ENCODE data around the gene CACNG4. TPM values are rescaled to one million over a fixed set of nuclear protein-coding genes. Genes with fewer than 3 reads are reported as not detected.
A peak's percentile ranks its signal among the peaks of the same experiment; 100 is the strongest.

CACNG4 gene
- total and polyA plus RNA-seq, 5 experiments from 2014 or later: not detected

- Mint-ChIP-seq H3K4me3 (no peak overlapping the region), H3K36me3 (peaks cover 0 to 10% (median 0%) of the 10 kb centered on the region in 3 donors), H3K27me3 (peaks cover 11 to 46% (median 19%) of the 10 kb centered on the region in 5 donors), H3K27ac (no peak overlapping the region), H3K4me1 (no peaks in the 10 kb centered on the region), H3K9me3 (peaks cover 0 to 27% (median 6%) of the 10 kb centered on the region in 9 donors)
- DNase-seq: no peak
- ATAC-seq: no peak
- POLR2A ChIA-PET: no interaction called here
Measured at GRCh38 chr17:66932311-66932710, 32.2 kb upstream of the CACNG4 start.

GRCh38 chr17:66934040-66934439 lies 30.5 kb upstream of the CACNG4 start:
- no peaks in the 10 kb centered on the region for H3K4me1 Mint-ChIP-seq
- H3K27ac Mint-ChIP-seq: no peak overlapping the region
- H3K4me3 Mint-ChIP-seq: no peak overlapping the region
- peaks cover 0 to 39% (median 15%) of the 10 kb centered on the region in 9 donors for H3K9me3 Mint-ChIP-seq
- peaks cover 0 to 21% (median 0%) of the 10 kb centered on the region in 3 donors for H3K36me3 Mint-ChIP-seq
- ATAC-seq (no peak), DNase-seq (no peak)
- POLR2A ChIA-PET: no interaction called here
- peaks cover 16 to 49% (median 23%) of the 10 kb centered on the region in 5 donors for H3K27me3 Mint-ChIP-seq

GRCh38 chr17:66935717-66936116 lies 28.8 kb upstream of the CACNG4 start:
- DNase-seq (no peak), ATAC-seq (no peak)
- Mint-ChIP-seq H3K4me1 (no peaks in the 10 kb centered on the region), H3K27me3 (peaks cover 16 to 54% (median 32%) of the 10 kb centered on the region in 5 donors), H3K9me3 (peaks cover 0 to 39% (median 15%) of the 10 kb centered on the region in 9 donors), H3K4me3 (no peak overlapping the region), H3K27ac (no peak overlapping the region), H3K36me3 (peaks cover 0 to 21% (median 0%) of the 10 kb centered on the region in 3 donors)
- POLR2A ChIA-PET: no interaction called here

DNA sequence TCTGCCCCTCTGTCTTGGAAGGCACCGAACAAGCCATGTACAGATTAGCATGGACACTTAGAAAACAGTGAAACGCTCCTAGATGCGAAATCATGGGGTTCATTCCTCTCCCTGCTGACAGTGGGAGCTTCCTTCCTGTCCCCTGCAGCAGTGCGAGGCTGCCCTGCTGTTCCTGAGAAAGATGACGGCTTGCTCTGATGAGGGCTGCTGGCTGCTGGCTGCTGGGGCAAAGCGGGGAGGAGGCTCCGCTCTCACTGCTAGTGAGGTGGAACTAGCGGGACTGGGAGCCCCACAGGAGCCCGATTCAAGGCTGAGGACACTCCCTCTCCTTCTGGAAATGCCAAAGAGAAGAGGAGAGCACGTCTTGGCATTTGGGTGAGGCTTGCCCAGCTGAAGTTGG lies 25.9 kb upstream of the CACNG4 start:
- H3K27ac Mint-ChIP-seq: no peak overlapping the region
- DNase-seq (no peak), ATAC-seq (no peak)
- H3K4me1 Mint-ChIP-seq: no peaks in the 10 kb centered on the region
- no peak overlapping the region for H3K4me3 Mint-ChIP-seq
- peaks cover 22 to 66% (median 50%) of the 10 kb centered on the region in 5 donors for H3K27me3 Mint-ChIP-seq
- POLR2A ChIA-PET: no interaction called here
- H3K9me3 Mint-ChIP-seq: peaks cover 0 to 43% (median 15%) of the 10 kb centered on the region in 9 donors
- peaks cover 0 to 26% (median 0%) of the 10 kb centered on the region in 3 donors for H3K36me3 Mint-ChIP-seq

DNA sequence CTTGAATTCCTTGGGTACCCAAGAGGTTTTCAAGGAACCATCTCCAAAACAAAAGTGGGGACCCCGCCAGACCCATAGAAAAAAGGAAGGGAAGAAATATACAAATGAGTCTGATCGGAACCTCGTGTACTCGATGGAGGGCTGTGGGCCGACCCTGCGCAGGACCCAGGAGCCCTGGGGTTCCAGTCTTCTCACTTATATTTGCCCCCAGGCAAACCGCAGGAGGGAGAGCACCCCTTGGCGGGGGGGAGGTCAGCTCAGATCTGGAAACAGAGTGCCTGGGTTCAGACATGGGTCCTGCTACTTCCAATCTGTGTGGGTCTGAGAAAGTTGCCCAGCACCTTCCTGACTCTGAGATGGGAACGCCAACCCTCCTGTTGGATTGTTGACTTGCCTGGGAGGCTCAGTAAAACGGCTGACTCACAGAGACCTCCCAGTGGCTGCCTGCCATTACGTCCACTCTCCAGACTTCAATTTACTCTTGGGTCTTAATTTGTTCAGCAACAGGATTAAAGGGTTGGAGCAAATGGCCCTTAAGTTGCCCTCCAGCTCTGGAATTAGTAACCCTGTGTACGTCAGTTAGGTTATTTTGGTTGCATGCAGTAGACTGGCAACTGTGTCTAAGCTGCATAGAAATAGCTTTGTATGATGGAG lies 24.9 kb upstream of the CACNG4 start:
- POLR2A ChIA-PET: no interaction called here
- H3K27me3 Mint-ChIP-seq: peaks cover 28 to 75% (median 57%) of the 10 kb centered on the region in 5 donors
- ATAC-seq (no peak), DNase-seq (no peak)
- H3K36me3 Mint-ChIP-seq: peaks cover 0 to 25% (median 0%) of the 10 kb centered on the region in 3 donors
- no peak overlapping the region for H3K4me3 Mint-ChIP-seq
- H3K27ac Mint-ChIP-seq: no peak overlapping the region
- H3K9me3 Mint-ChIP-seq: peaks cover 0 to 43% (median 15%) of the 10 kb centered on the region in 9 donors
- peaks cover 0 to 2% (median under 1%) of the 10 kb centered on the region in 4 donors for H3K4me1 Mint-ChIP-seq

- Mint-ChIP-seq H3K4me3 (no peak overlapping the region), H3K4me1 (peaks cover 2 to 16% (median 9%) of the 10 kb centered on the region in 4 donors), H3K27me3 (peaks cover 38 to 87% (median 62%) of the 10 kb centered on the region in 5 donors), H3K36me3 (peaks cover 0 to 20% (median 0%) of the 10 kb centered on the region in 3 donors), H3K27ac (no peak overlapping the region), H3K9me3 (peaks cover 0 to 27% (median 12%) of the 10 kb centered on the region in 9 donors)
- POLR2A ChIA-PET: no interaction called here
- ATAC-seq (no peak), DNase-seq (no peak)
Measured at GRCh38 chr17:66941249-66941648, 23.3 kb upstream of the CACNG4 start.

DNA sequence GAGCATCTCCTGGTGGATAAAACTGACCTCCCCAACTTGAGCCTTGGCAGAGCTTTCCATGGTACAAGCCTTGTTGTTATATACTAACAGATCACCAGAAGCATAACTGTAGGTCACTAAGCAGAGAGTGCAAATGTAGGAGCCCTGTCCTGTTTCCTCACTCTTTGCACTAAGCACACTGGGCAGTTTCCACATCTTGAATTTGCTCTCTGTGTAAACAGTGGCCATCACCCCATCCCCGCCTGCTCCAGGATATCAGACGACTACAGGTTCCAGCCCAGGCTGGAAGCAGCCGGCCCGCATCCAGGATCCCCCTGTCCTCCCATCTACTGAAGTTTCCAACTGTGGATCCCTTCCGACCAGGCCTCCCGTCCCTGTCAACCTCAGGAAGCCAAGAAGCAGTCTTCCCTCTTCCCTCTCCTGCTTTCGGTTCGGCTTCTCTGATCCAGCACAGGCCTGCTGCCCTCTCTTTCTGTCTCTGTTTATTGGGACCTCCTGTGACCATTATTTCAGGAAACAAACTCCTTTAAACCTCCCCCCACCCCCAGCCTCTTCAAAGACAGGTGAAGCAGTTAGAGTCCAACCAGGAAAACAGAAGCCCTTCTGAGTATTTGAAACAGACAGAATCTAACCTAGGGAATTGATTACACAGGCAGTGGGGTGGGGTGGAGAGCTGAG lies 22.6 kb upstream of the CACNG4 start:
- POLR2A ChIA-PET: no interaction called here
- H3K4me1 Mint-ChIP-seq: peaks cover 2 to 16% (median 9%) of the 10 kb centered on the region in 4 donors
- peaks cover 0 to 16% (median 0%) of the 10 kb centered on the region in 3 donors for H3K36me3 Mint-ChIP-seq
- ATAC-seq (no peak), DNase-seq (no peak)
- H3K27me3 Mint-ChIP-seq: peaks cover 40 to 94% (median 68%) of the 10 kb centered on the region in 5 donors
- H3K4me3 Mint-ChIP-seq: no peak overlapping the region
- H3K9me3 Mint-ChIP-seq: peaks cover 0 to 21% (median 12%) of the 10 kb centered on the region in 9 donors
- H3K27ac Mint-ChIP-seq: no peak overlapping the region

- Mint-ChIP-seq H3K4me3 (no peak overlapping the region), H3K27ac (no peak overlapping the region), H3K36me3 (peaks cover 0 to 12% (median 0%) of the 10 kb centered on the region in 3 donors), H3K27me3 (peaks cover 36 to 92% (median 66%) of the 10 kb centered on the region in 5 donors), H3K4me1 (peaks cover 2 to 16% (median 9%) of the 10 kb centered on the region in 4 donors), H3K9me3 (peaks cover 0 to 16% (median 8%) of the 10 kb centered on the region in 9 donors)
- DNase-seq (no peak), ATAC-seq (no peak)
- POLR2A ChIA-PET: no interaction called here
Measured at GRCh38 chr17:66942451-66943264, 21.8 kb upstream of the CACNG4 start.

- DNase-seq: no peak
- POLR2A ChIA-PET: no interaction called here
- Mint-ChIP-seq H3K27ac (no peak overlapping the region), H3K4me1 (peaks cover 2 to 16% (median 9%) of the 10 kb centered on the region in 4 donors), H3K4me3 (no peak overlapping the region), H3K9me3 (peaks cover 0 to 8% (median 3%) of the 10 kb centered on the region in 9 donors), H3K27me3 (peaks cover 34 to 89% (median 61%) of the 10 kb centered on the region in 5 donors), H3K36me3 (peaks cover 0 to 5% (median 0%) of the 10 kb centered on the region in 3 donors)
- ATAC-seq: no peak
Measured at GRCh38 chr17:66943484-66943883, 21.0 kb upstream of the CACNG4 start.

DNA sequence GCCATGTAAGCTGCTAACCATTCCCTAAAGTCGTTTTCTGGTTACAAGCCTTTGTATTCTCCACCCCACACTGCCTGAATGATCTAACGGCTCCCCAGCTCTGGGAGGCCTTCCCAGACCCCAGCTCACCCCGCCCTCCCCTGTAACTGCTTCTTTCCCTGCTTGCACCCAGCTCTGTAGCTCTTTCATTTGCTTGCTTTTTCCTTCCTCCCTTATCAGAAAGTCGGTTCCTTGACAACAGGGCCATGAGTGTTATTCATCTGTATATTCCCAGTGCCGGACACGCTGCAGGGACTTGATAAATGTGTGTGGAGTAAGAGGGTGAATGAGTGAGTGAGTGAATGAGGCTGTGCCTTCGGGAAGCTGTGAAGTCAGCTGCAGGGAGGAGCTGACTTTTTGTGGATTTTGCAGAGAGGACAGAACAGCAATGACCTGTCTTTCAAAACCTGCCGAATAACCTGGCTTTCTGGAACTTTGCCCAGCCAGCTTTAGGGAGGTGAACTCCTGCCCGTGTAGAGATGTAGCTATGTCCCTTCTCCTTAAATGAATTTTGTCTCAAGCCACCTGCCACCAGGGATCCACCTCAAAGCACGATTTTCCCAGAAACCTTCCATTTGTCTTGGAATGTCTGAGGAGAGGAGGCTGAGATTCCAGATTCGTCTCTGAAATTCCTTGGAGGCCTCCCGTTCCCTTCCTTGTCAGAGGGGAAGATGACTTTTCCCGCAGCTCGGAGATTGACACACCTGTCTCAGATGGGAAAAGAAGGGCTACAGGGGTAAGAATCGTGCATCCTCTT lies 20.0 kb upstream of the CACNG4 start:
- H3K4me1 Mint-ChIP-seq: peaks cover 2 to 16% (median 9%) of the 10 kb centered on the region in 4 donors
- no peak overlapping the region for H3K27ac Mint-ChIP-seq
- no peak overlapping the region for H3K4me3 Mint-ChIP-seq
- ATAC-seq: no peak
- no peak for DNase-seq
- H3K27me3 Mint-ChIP-seq: peaks cover 34 to 89% (median 61%) of the 10 kb centered on the region in 5 donors
- POLR2A ChIA-PET: no interaction called here
- H3K36me3 Mint-ChIP-seq: peaks cover 0 to 5% (median 0%) of the 10 kb centered on the region in 3 donors
- H3K9me3 Mint-ChIP-seq: peaks cover 0 to 8% (median 0%) of the 10 kb centered on the region in 9 donors

GRCh38 chr17:66945147-66945835 lies 19.2 kb upstream of the CACNG4 start:
- no peak overlapping the region for H3K27ac Mint-ChIP-seq
- H3K27me3 Mint-ChIP-seq: peaks cover 31 to 89% (median 56%) of the 10 kb centered on the region in 5 donors
- H3K4me3 Mint-ChIP-seq: peak overlapping the region in 1 of 10 donors; percentile 62
- no peak for ATAC-seq
- POLR2A ChIA-PET: no interaction called here
- peaks cover 2 to 16% (median 9%) of the 10 kb centered on the region in 4 donors for H3K4me1 Mint-ChIP-seq
- peaks cover 0 to 5% (median 0%) of the 10 kb centered on the region in 3 donors for H3K36me3 Mint-ChIP-seq
- H3K9me3 Mint-ChIP-seq: peaks cover 0 to 8% (median 0%) of the 10 kb centered on the region in 9 donors
- no peak for DNase-seq
